ENCODE data around the gene KLRB1. TPM values are rescaled to one million over a fixed set of nuclear protein-coding genes. Genes with fewer than 3 reads are reported as not detected.

The KLRB1 gene
- total RNA-seq, 1 experiment from 2014 or later: not detected

DNA sequence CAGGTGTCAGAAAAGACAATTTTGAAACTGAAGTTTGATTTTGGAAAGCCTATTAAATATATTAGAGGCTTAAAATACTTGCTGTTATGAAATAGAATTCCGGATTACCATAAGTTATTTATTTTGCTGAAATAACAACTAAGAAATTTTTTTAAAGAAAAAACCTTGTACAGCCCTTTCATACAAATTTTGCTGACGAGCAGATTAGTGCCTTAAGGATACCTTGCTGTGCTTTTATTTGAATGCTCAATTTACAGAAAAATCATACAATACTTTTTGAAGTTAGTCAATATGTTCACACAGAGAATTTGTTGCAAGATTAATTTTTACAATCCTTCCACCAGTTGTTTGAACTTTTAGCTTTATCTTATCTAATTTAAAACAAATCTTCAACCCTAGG is 32.3 kb upstream of the KLRB1 start:
- TF ChIP-seq SIN3A (IDR thresholded peaks at IDR 0.05; ENCODE audit: borderline replicate concordance, insufficient read depth, low read depth, low read length) (no peak), TCF7L2 (IDR thresholded peaks at IDR 0.05; ENCODE audit: low read depth, low read length) (no peak), POLR2AphosphoS5 (IDR thresholded peaks at IDR 0.05; ENCODE audit: low read depth, low read length) (no peak)
- TF ChIP-seq, protein P1, sequence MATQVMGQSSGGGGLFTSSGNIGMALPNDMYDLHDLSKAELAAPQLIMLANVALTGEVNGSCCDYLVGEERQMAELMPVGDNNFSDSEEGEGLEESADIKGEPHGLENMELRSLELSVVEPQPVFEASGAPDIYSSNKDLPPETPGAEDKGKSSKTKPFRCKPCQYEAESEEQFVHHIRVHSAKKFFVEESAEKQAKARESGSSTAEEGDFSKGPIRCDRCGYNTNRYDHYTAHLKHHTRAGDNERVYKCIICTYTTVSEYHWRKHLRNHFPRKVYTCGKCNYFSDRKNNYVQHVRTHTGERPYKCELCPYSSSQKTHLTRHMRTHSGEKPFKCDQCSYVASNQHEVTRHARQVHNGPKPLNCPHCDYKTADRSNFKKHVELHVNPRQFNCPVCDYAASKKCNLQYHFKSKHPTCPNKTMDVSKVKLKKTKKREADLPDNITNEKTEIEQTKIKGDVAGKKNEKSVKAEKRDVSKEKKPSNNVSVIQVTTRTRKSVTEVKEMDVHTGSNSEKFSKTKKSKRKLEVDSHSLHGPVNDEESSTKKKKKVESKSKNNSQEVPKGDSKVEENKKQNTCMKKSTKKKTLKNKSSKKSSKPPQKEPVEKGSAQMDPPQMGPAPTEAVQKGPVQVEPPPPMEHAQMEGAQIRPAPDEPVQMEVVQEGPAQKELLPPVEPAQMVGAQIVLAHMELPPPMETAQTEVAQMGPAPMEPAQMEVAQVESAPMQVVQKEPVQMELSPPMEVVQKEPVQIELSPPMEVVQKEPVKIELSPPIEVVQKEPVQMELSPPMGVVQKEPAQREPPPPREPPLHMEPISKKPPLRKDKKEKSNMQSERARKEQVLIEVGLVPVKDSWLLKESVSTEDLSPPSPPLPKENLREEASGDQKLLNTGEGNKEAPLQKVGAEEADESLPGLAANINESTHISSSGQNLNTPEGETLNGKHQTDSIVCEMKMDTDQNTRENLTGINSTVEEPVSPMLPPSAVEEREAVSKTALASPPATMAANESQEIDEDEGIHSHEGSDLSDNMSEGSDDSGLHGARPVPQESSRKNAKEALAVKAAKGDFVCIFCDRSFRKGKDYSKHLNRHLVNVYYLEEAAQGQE (IDR thresholded peaks at IDR 0.05; ENCODE audit: insufficient read depth in 1 of 2, low read depth in 2 of 2, low read length in 1 of 2): no peak
- TF ChIP-seq, protein P2, sequence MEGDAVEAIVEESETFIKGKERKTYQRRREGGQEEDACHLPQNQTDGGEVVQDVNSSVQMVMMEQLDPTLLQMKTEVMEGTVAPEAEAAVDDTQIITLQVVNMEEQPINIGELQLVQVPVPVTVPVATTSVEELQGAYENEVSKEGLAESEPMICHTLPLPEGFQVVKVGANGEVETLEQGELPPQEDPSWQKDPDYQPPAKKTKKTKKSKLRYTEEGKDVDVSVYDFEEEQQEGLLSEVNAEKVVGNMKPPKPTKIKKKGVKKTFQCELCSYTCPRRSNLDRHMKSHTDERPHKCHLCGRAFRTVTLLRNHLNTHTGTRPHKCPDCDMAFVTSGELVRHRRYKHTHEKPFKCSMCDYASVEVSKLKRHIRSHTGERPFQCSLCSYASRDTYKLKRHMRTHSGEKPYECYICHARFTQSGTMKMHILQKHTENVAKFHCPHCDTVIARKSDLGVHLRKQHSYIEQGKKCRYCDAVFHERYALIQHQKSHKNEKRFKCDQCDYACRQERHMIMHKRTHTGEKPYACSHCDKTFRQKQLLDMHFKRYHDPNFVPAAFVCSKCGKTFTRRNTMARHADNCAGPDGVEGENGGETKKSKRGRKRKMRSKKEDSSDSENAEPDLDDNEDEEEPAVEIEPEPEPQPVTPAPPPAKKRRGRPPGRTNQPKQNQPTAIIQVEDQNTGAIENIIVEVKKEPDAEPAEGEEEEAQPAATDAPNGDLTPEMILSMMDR (IDR thresholded peaks at IDR 0.05): no peak
- no peaks in the 10 kb centered on the region for H3K9me3 ChIP-seq (ENCODE audit: control insufficient read depth, insufficient read depth, low read depth, low read length)
- ChIA-PET CTCF (no interaction called here), POLR2A (no interaction called here)
- no peak overlapping the region for H3K4me3 ChIP-seq (ENCODE audit: low read depth in 2 of 2, low read length in 2 of 2)
- H3K36me3 ChIP-seq (ENCODE audit: control insufficient read depth, insufficient read depth, low read length): no peaks in the 10 kb centered on the region
- in situ Hi-C loops (cut with HindIII; ENCODE audit: low pct_unique_long_range_greater_than_20kb, low sequenced_read_pairs): no loop called here
- intact Hi-C loops (cut with micrococcal nuclease; ENCODE audit: unreplicated experiment): no loop called here
- BruUV-seq (replicated peaks): no TSS peak
- H3K27me3 ChIP-seq (ENCODE audit: control insufficient read depth, insufficient read depth, low read length): no peaks in the 10 kb centered on the region
- ATAC-seq (no peak), DNase-seq (ENCODE audit: low read depth, low spot score) (no peak)
- H3K27ac ChIP-seq (ENCODE audit: low read length): no peak overlapping the region
- H3K4me1 ChIP-seq (ENCODE audit: control insufficient read depth, insufficient read depth, low read length): no peaks in the 10 kb centered on the region

DNA sequence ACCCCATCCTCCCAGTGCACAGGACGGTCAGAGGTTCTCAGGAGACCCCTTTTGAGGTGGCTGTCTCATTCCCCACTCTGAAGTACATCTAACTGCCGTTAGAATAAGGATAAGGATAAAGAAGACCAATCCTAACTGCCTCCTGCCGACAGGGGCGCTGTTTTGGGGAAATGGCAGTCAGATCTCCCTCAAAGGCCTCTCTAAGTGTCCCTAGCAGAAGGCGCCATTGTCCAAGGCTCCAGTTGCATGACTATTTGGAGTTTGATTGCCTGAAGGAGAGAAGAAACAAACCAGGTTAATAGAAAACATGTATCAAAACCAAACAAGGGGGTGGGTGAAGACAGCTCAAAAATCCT is 29.1 kb upstream of the KLRB1 start:
- DNase-seq (ENCODE audit: low read depth, low spot score): no peak
- BruUV-seq (replicated peaks): no TSS peak
- ATAC-seq: no peak
- H3K4me3 ChIP-seq (ENCODE audit: low read depth in 2 of 2, low read length in 2 of 2): no peak overlapping the region
- H3K27ac ChIP-seq (ENCODE audit: low read length): no peak overlapping the region
- H3K9me3 ChIP-seq (ENCODE audit: control insufficient read depth, insufficient read depth, low read depth, low read length): no peaks in the 10 kb centered on the region
- intact Hi-C loops (cut with micrococcal nuclease; ENCODE audit: unreplicated experiment): no loop called here
- in situ Hi-C loops (cut with HindIII; ENCODE audit: low pct_unique_long_range_greater_than_20kb, low sequenced_read_pairs): no loop called here
- TF ChIP-seq, protein P2 (IDR thresholded peaks at IDR 0.05): peak; percentile 24; the same call in 1 of the 2 replicates
- TF ChIP-seq, protein P1 (IDR thresholded peaks at IDR 0.05; ENCODE audit: insufficient read depth in 1 of 2, low read depth in 2 of 2, low read length in 1 of 2): no peak
- H3K36me3 ChIP-seq (ENCODE audit: control insufficient read depth, insufficient read depth, low read length): no peaks in the 10 kb centered on the region
- ChIA-PET POLR2A (no interaction called here), CTCF (no interaction called here)
- H3K4me1 ChIP-seq (ENCODE audit: control insufficient read depth, insufficient read depth, low read length): no peaks in the 10 kb centered on the region
- no peaks in the 10 kb centered on the region for H3K27me3 ChIP-seq (ENCODE audit: control insufficient read depth, insufficient read depth, low read length)

All from Panc1 (cell line).